HepG2 (cell line): ENCODE results near the gene SIVA1. TPM values are rescaled to one million over a fixed set of nuclear protein-coding genes. Genes with fewer than 3 reads are reported as not detected.

Experiments used
- ATAC-seq: fragments of 200-7000 bp; cut with Tn5 transposase; 3 replicates; pipeline ENCODE4 v1.9.1; 2020; ENCODE audit warnings: mild to moderate bottlenecking, moderate library complexity
- BruUV-seq: library from RNA; stranded (reverse); fragments of 400-500 nt; replicated peaks from 2 replicates; lab custom pipeline; 2021; lab: Mats Ljungman, UMichigan
- CTCF ChIA-PET: fragments of 300-600 bp; formaldehyde crosslinking; extraction: SDS; loops from one replicate; lab custom pipeline; 2021; ENCODE audit warnings: low total read pairs, inconsistent platforms, low intra/inter-chr PET ratio; lab: Yijun Ruan, JAX
- POLR2A ChIA-PET: fragments of 350-600 bp; sonication (Branson Sonifier 250); formaldehyde crosslinking; loops from one replicate; lab custom pipeline; 2020; ENCODE audit warnings: antibody characterized with exemption, inconsistent platforms; lab: Yijun Ruan, JAX
- DNase-seq: peaks from one replicate; pipeline ENCODE4 v3.0.0-alpha.2; 2015; ENCODE audit warnings: low spot score
- FAIRE-seq: peaks from 3 replicates; lab custom pipeline; 2011; peaks lifted over from hg19 to GRCh38; lab: Jason Lieb, UNC
- H2AFZ ChIP-seq: one replicate; pipeline ENCODE4 v1.6.1; 2011; ENCODE audit warnings: low read length, inconsistent platforms
- H3K27ac ChIP-seq: fragments of 300-600 bp; 3 replicates; pipeline ENCODE4 v1.8.0; 2011; ENCODE audit warnings: mixed run types, mild to moderate bottlenecking, mixed read lengths, low read length, inconsistent platforms; ENCODE audit not compliant: insufficient read depth; ENCODE audit errors: extremely low read length
- H3K27me3 ChIP-seq, 2 experiments: fragments of 200-600 bp in 1 of 2; 2 replicates in 1 of 2; 3 replicates in 1 of 2; pipeline versions ENCODE4 v1.6.0 to v1.8.0; 2011; ENCODE audit warnings: low read length in 2 of 2, mild to moderate bottlenecking in 2 of 2, moderate library complexity in 2 of 2, inconsistent platforms in 1 of 2; ENCODE audit not compliant: insufficient read depth in 2 of 2, control insufficient read depth in 1 of 2
- H3K36me3 ChIP-seq, 2 experiments: fragments of 200-600 bp in 1 of 2; replicated peaks in 1 of 2; 2 replicates in 1 of 2; 3 replicates in 1 of 2; pipeline versions ENCODE4 v1.5.1 to v1.8.0; 2011; ENCODE audit warnings: low read length in 2 of 2, inconsistent platforms in 1 of 2; ENCODE audit not compliant: insufficient read depth in 2 of 2, control insufficient read depth in 1 of 2
- H3K4me1 ChIP-seq: 2 replicates; pipeline ENCODE4 v1.5.1; 2012; ENCODE audit warnings: low read length, inconsistent platforms; ENCODE audit not compliant: insufficient read depth
- H3K4me2 ChIP-seq: 2 replicates; pipeline ENCODE4 v1.6.0; 2011; ENCODE audit warnings: low read depth, low read length, inconsistent platforms
- H3K4me3 ChIP-seq, 3 experiments: fragments of 200-600 bp in 1 of 3; sonication (generic), shearing (Covaris generic) in 1 of 3; replicated peaks in 1 of 3; 2 replicates each; pipeline ENCODE4 v1.5.1; 2011 to 2016; ENCODE audit warnings: low read length in 3 of 3, inconsistent platforms in 2 of 3, low read depth in 2 of 3, mild to moderate bottlenecking in 2 of 3, control low read depth in 1 of 3, mixed read lengths in 1 of 3; ENCODE audit not compliant: insufficient read depth in 1 of 3
- H3K79me2 ChIP-seq: one replicate; pipeline ENCODE4 v1.6.1; 2011; ENCODE audit warnings: low read length, inconsistent platforms; ENCODE audit not compliant: insufficient read depth
- H3K9ac ChIP-seq: 2 replicates; pipeline ENCODE4 v1.6.0; 2011; ENCODE audit warnings: mild to moderate bottlenecking, low read depth, low read length, inconsistent platforms; ENCODE audit not compliant: insufficient read depth
- H3K9me3 ChIP-seq: 2 replicates; pipeline ENCODE4 v1.5.1; 2012; ENCODE audit warnings: mild to moderate bottlenecking, low read length
- H4K20me1 ChIP-seq: 2 replicates; pipeline ENCODE4 v1.6.0; 2011; ENCODE audit warnings: inconsistent platforms, mild to moderate bottlenecking, low read length, moderate library complexity; ENCODE audit not compliant: insufficient read depth
- HNF4G ChIP-seq, 2 experiments: sonication (generic) in 1 of 2; formaldehyde crosslinking in 1 of 2; IDR thresholded peaks; 2 replicates each; pipeline versions ENCODE4 v1.4.0 to v1.6.1; 2011 to 2020; ENCODE audit warnings: borderline replicate concordance in 2 of 2, low read depth in 2 of 2, mild to moderate bottlenecking in 2 of 2, low read length in 1 of 2, missing genetic modification reagents in 1 of 2, moderate library complexity in 1 of 2
- KAT2B ChIP-seq: fragments of 150-350 bp; IDR thresholded peaks from 2 replicates; pipeline ENCODE4 v1.6.1; 2014; ENCODE audit warnings: low read depth, low read length, borderline replicate concordance
- KLF12 ChIP-seq: sonication (generic); formaldehyde crosslinking; IDR thresholded peaks from 2 replicates; pipeline ENCODE4 v1.4.0; 2020; ENCODE audit warnings: missing genetic modification reagents, borderline replicate concordance
- NCOR1 ChIP-seq: fragments of 200-600 bp; sonication (generic); IDR thresholded peaks from 2 replicates; pipeline ENCODE4 v1.7.0; 2017; ENCODE audit warnings: antibody characterized with exemption, low read length, borderline replicate concordance
- RAD51 ChIP-seq: fragments of 450-650 bp; IDR thresholded peaks from 2 replicates; pipeline ENCODE4 v1.6.1; 2016; ENCODE audit warnings: borderline replicate concordance
- SSRP1 ChIP-seq: IDR thresholded peaks from 2 replicates; pipeline ENCODE4 v1.6.1; 2016; ENCODE audit warnings: control low read depth
- TOE1 ChIP-seq: sonication (generic); formaldehyde crosslinking; IDR thresholded peaks from 2 replicates; pipeline ENCODE4 v1.4.0; 2020; ENCODE audit warnings: mild to moderate bottlenecking, missing genetic modification reagents
- TRAFD1 ChIP-seq: sonication (generic); formaldehyde crosslinking; IDR thresholded peaks from 2 replicates; pipeline ENCODE4 v1.5.1; 2020; ENCODE audit warnings: missing genetic modification reagents, mild to moderate bottlenecking, borderline replicate concordance
- U2AF2 ChIP-seq: fragments of 200-400 bp; formaldehyde crosslinking; IDR thresholded peaks from 2 replicates; pipeline ENCODE4 v1.6.1; 2017; ENCODE audit warnings: low read depth, mild to moderate bottlenecking, low read length
- ZNF761 ChIP-seq: sonication (generic); formaldehyde crosslinking; conservative IDR thresholded peaks from 2 replicates; pipeline ENCODE4 v1.4.0; 2020; ENCODE audit warnings: mild to moderate bottlenecking, missing genetic modification reagents
- WGBS: methylation state at CpG from one replicate; pipeline ENCODE4 v1.1.6; 2017; ENCODE audit warnings: low lambda C conversion rate; 5-methylcytosine and 5-hydroxymethylcytosine counted together
- in situ Hi-C: cut with HindIII; loops from 2 replicates; pipeline ENCODE4 v1.10.0; 2017; ENCODE audit warnings: low pct_unique_long_range_greater_than_20kb; ENCODE audit not compliant: extremely low pct_ligation_motif_present
- intact Hi-C: fragments of 100-400 bp; cut with micrococcal nuclease; formaldehyde crosslinking; loops from one replicate; pipeline ENCODE4 v1.10.0; 2022; ENCODE audit not compliant: unreplicated experiment
- polyA plus RNA-seq, 8 experiments: library from polyadenylated mRNA; depleted of rRNA in 3 of 8; stranded (reverse) in 7 of 8; unstranded in 1 of 8; fragments of >200 nt; fragmentation: Illumina TruSeq in 4 of 8; extraction: Trizol in 4 of 8; gene quantifications; 2 replicates each; pipeline versions ENCODE4 v1.2.1 to v1.2.3, GENCODE V29; 2011 to 2016; ENCODE audit warnings: low read depth in 4 of 8, missing spikeins in 1 of 8, mixed read lengths in 1 of 8; ENCODE audit not compliant: insufficient read depth in 1 of 8
- total RNA-seq, 5 experiments: library from RNA; depleted of rRNA; stranded (reverse); fragments of >200 nt; fragmentation: Illumina TruSeq; extraction: Trizol; gene quantifications; 2 replicates each; pipeline ENCODE4 v1.2.3, GENCODE V29; 2016; ENCODE audit warnings: low read depth in 1 of 5
- TF ChIP-seq, protein P1 (sequence below): sonication (generic); formaldehyde crosslinking; IDR thresholded peaks from 2 replicates; pipeline ENCODE4 v1.4.0; 2020; ENCODE audit warnings: missing genetic modification reagents

Gene SIVA1
- total and polyA plus RNA-seq, 2 of the 13 experiments (the other 11 are each of a cell fraction or from before 2014, with no cell fraction given), result 123 to 186 TPM

GRCh38 chr14:104802394-104803184, 49.6 kb downstream of the SIVA1 start:
- H3K4me3 ChIP-seq, result no peak overlapping the region; a peak in 1 of 6 replicates
- no peak overlapping the region for H3K27ac ChIP-seq
- intact Hi-C loops (no loop called here), in situ Hi-C loops (no loop called here)
- FAIRE-seq, result no peak
- no peaks in the 10 kb centered on the region for H3K9me3 ChIP-seq
- H2AFZ ChIP-seq, result no peak overlapping the region
- ATAC-seq, result no peak
- BruUV-seq, result TSS peak; percentile 47
- no peaks in the 10 kb centered on the region for H3K27me3 ChIP-seq
- POLR2A ChIA-PET, result no interaction called here
- 94% methylated on average over 19 of the region's 20 CpGs for WGBS
- peaks cover 7% of the 10 kb centered on the region; the same call in 1 of the 2 replicates for H4K20me1 ChIP-seq
- no peaks in the 10 kb centered on the region for H3K79me2 ChIP-seq
- 0 out of 2 replicates have a peak overlapping the region, but pooled peaks have one; percentile 2 for H3K4me2 ChIP-seq
- no peak for DNase-seq
- CTCF ChIA-PET, result no interaction called here
- no peak overlapping the region for H3K9ac ChIP-seq
- no peaks in the 10 kb centered on the region for H3K36me3 ChIP-seq
- peaks cover 58% of the 10 kb centered on the region for H3K4me1 ChIP-seq
- TF ChIP-seq, protein P1, sequence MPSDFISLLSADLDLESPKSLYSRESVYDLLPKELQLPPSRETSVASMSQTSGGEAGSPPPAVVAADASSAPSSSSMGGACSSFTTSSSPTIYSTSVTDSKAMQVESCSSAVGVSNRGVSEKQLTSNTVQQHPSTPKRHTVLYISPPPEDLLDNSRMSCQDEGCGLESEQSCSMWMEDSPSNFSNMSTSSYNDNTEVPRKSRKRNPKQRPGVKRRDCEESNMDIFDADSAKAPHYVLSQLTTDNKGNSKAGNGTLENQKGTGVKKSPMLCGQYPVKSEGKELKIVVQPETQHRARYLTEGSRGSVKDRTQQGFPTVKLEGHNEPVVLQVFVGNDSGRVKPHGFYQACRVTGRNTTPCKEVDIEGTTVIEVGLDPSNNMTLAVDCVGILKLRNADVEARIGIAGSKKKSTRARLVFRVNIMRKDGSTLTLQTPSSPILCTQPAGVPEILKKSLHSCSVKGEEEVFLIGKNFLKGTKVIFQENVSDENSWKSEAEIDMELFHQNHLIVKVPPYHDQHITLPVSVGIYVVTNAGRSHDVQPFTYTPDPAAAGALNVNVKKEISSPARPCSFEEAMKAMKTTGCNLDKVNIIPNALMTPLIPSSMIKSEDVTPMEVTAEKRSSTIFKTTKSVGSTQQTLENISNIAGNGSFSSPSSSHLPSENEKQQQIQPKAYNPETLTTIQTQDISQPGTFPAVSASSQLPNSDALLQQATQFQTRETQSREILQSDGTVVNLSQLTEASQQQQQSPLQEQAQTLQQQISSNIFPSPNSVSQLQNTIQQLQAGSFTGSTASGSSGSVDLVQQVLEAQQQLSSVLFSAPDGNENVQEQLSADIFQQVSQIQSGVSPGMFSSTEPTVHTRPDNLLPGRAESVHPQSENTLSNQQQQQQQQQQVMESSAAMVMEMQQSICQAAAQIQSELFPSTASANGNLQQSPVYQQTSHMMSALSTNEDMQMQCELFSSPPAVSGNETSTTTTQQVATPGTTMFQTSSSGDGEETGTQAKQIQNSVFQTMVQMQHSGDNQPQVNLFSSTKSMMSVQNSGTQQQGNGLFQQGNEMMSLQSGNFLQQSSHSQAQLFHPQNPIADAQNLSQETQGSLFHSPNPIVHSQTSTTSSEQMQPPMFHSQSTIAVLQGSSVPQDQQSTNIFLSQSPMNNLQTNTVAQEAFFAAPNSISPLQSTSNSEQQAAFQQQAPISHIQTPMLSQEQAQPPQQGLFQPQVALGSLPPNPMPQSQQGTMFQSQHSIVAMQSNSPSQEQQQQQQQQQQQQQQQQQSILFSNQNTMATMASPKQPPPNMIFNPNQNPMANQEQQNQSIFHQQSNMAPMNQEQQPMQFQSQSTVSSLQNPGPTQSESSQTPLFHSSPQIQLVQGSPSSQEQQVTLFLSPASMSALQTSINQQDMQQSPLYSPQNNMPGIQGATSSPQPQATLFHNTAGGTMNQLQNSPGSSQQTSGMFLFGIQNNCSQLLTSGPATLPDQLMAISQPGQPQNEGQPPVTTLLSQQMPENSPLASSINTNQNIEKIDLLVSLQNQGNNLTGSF (CRISPR knock-in tag), result no peak
- TF ChIP-seq RAD51 (no peak), TRAFD1 (CRISPR knock-in tag) (no peak), HNF4G (IDR thresholded peaks at IDR 0.05; ENCODE audit: borderline replicate concordance, low read depth, low read length) (no peak), HNF4G (CRISPR knock-in tag; IDR thresholded peaks at IDR 0.05; ENCODE audit: borderline replicate concordance, low read depth) (no peak), KAT2B (no peak), KLF12 (CRISPR knock-in tag) (no peak), TOE1 (CRISPR knock-in tag) (no peak), U2AF2 (no peak), ZNF761 (CRISPR knock-in tag) (no peak), NCOR1 (no peak), SSRP1 (CRISPR knock-in tag) (no peak)
